Colonic mucosa (tissue), 4 donors: ENCODE data around the gene SAMD13. TPM values are rescaled to one million over a fixed set of nuclear protein-coding genes. Genes with fewer than 3 reads are reported as not detected.

Experiments
- DNase-seq: peaks from one replicate; pipeline ENCODE4 v3.0.0-alpha.2; 2020
- H3K27ac ChIP-seq: fragments of 200-600 bp; one replicate; pipeline ENCODE4 v1.8.0; 2021
- H3K27me3 ChIP-seq: fragments of 200-600 bp; one replicate; pipeline ENCODE4 v1.8.0; 2021
- H3K36me3 ChIP-seq: fragments of 200-600 bp; one replicate; pipeline ENCODE4 v1.8.0; 2021
- H3K4me1 ChIP-seq: fragments of 200-600 bp; one replicate; pipeline ENCODE4 v1.8.0; 2021; ENCODE audit warnings: mild to moderate bottlenecking
- H3K4me3 ChIP-seq: fragments of 200-600 bp; one replicate; pipeline ENCODE4 v1.8.0; 2021
- H3K9ac ChIP-seq, 2 donors: one replicate each; pipeline ENCODE4 v1.7.0; 2013; ENCODE audit warnings: control low read depth in 2 of 2, low read depth in 2 of 2, low read length in 2 of 2
- H3K9me3 ChIP-seq: fragments of 200-600 bp; one replicate; pipeline ENCODE4 v1.8.0; 2021
- intact Hi-C: fragments of 100-400 bp; cut with DNase I; formaldehyde crosslinking; loops from one replicate; pipeline ENCODE4 v1.14.1; 2022
- total RNA-seq, 2 donors: library from RNA; stranded (reverse); fragmentation: NEBNext Ultra II Directional in 1 of 2; extraction: Animal tissue kit (Norgen Biotek cat#: 25700) in 1 of 2; gene quantifications; one replicate each; pipeline ENCODE4 v1.2.1, GENCODE V29; 2021
- TF ChIP-seq, protein P1 (sequence below): fragments of 200-600 bp; IDR thresholded peaks from one replicate; pipeline ENCODE4 v1.8.0; 2022; ENCODE audit warnings: antibody characterized with exemption, mild to moderate bottlenecking
- donor health status: healthy.
- donor health status: DM: no; HTN: no; CAD: no.
- donor health status: DM: no; HTN: no; CAD: no.

Gene SAMD13
- total RNA-seq, 2 donors from 2014 or later: 22.2 to 31.0 TPM

GRCh38 chr1:84257617-84258016 is 43.9 kb upstream of the SAMD13 start:
- no peaks in the 10 kb centered on the region for H3K4me1 ChIP-seq
- no peak for DNase-seq
- H3K27me3 ChIP-seq: no peaks in the 10 kb centered on the region
- TF ChIP-seq, protein P1, sequence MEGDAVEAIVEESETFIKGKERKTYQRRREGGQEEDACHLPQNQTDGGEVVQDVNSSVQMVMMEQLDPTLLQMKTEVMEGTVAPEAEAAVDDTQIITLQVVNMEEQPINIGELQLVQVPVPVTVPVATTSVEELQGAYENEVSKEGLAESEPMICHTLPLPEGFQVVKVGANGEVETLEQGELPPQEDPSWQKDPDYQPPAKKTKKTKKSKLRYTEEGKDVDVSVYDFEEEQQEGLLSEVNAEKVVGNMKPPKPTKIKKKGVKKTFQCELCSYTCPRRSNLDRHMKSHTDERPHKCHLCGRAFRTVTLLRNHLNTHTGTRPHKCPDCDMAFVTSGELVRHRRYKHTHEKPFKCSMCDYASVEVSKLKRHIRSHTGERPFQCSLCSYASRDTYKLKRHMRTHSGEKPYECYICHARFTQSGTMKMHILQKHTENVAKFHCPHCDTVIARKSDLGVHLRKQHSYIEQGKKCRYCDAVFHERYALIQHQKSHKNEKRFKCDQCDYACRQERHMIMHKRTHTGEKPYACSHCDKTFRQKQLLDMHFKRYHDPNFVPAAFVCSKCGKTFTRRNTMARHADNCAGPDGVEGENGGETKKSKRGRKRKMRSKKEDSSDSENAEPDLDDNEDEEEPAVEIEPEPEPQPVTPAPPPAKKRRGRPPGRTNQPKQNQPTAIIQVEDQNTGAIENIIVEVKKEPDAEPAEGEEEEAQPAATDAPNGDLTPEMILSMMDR: no peak
- H3K9me3 ChIP-seq: no peaks in the 10 kb centered on the region
- no peak overlapping the region for H3K4me3 ChIP-seq
- no peak overlapping the region for H3K9ac ChIP-seq
- intact Hi-C loops: no loop called here
- H3K27ac ChIP-seq: no peak overlapping the region
- H3K36me3 ChIP-seq: no peaks in the 10 kb centered on the region

- DNase-seq: no peak
- TF ChIP-seq, protein P1: no peak
- H3K9ac ChIP-seq: no peak overlapping the region
- H3K36me3 ChIP-seq: no peaks in the 10 kb centered on the region
- intact Hi-C loops: no loop called here
- no peak overlapping the region for H3K27ac ChIP-seq
- H3K4me3 ChIP-seq: no peak overlapping the region
- H3K27me3 ChIP-seq: no peaks in the 10 kb centered on the region
- no peaks in the 10 kb centered on the region for H3K4me1 ChIP-seq
- H3K9me3 ChIP-seq: no peaks in the 10 kb centered on the region
These were observed 42.1 kb upstream of the SAMD13 start for GRCh38 chr1:84259376-84259775.

DNA sequence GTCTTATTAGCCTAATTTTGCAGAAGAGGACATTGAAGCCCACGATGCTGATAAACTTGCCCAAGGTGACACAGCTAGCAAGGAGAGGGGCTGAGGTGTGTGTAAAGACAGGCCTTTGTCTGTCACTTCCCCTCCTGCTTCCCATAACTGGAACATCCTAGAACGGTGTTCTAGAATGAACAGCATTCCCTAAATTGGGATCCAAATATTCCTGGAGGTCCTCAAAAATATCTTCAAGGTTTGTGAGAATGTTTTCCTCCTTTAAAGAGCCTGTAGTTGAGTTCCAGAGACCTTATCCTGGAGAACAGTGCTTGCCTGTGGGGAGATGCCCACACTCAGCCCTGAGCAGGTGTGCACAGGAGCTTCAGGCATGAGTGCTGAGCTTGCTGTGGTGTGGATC is 41.5 kb upstream of the SAMD13 start:
- no peak overlapping the region for H3K27ac ChIP-seq
- TF ChIP-seq, protein P1: no peak

GRCh38 chr1:84260852-84261518 is 40.5 kb upstream of the SAMD13 start:
- peak overlapping the region; percentile 55 for H3K27ac ChIP-seq

More for the DNA sequence above, 41.5 kb upstream of the SAMD13 start:
- intact Hi-C loops: no loop called here
- Histone ChIP-seq H3K27me3 (no peaks in the 10 kb centered on the region), H3K4me3 (no peak overlapping the region), H3K9me3 (no peaks in the 10 kb centered on the region), H3K4me1 (no peaks in the 10 kb centered on the region), H3K9ac (no peak overlapping the region), H3K36me3 (no peaks in the 10 kb centered on the region)
- no peak for DNase-seq

DNA sequence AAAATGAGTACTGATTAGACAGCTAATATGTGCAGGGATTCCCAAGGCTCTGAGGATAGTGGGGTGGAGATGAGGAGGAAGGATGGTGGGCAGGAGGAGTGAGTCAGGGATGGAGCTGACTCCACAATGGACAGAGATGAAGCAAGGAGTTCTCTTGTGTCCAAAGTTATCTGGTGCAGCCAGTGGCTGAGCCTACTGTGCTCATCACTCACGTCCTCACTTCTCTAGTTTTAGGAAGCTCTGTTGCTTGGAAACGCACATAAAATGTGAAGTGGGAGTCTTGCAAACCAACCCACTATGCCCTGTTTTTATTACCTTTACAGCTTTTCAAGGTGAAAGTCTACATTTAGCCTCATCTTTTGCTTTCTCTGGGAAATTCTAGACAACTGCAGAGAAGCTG is 36.5 kb upstream of the SAMD13 start:
- no peaks in the 10 kb centered on the region for H3K9me3 ChIP-seq
- no peaks in the 10 kb centered on the region for H3K4me1 ChIP-seq
- TF ChIP-seq, protein P1: no peak
- intact Hi-C loops: no loop called here
- no peak overlapping the region for H3K9ac ChIP-seq
- H3K36me3 ChIP-seq: no peaks in the 10 kb centered on the region
- DNase-seq: no peak
- no peak overlapping the region for H3K4me3 ChIP-seq
- no peaks in the 10 kb centered on the region for H3K27me3 ChIP-seq
- no peak overlapping the region for H3K27ac ChIP-seq

More at GRCh38 chr1:84260852-84261518, 40.5 kb upstream of the SAMD13 start:
- Histone ChIP-seq H3K9ac (no peak overlapping the region), H3K36me3 (no peaks in the 10 kb centered on the region), H3K9me3 (no peaks in the 10 kb centered on the region), H3K4me1 (no peaks in the 10 kb centered on the region), H3K4me3 (no peak overlapping the region), H3K27me3 (no peaks in the 10 kb centered on the region)
- DNase-seq: peak; percentile 64
- intact Hi-C loops: no loop called here
- TF ChIP-seq, protein P1: no peak
